Testis (tissue), 2 donors: ENCODE results near the gene TIAM2.

Experiments
- CTCF ChIP-seq, 3 experiments: fragments of 450-650 bp in 2 of 3; fragments of 200-600 bp in 1 of 3; sonication (generic) in 1 of 3; IDR thresholded peaks; one replicate each; pipeline ENCODE4 v1.5.1; 2016 to 2019; ENCODE audit warnings: antibody characterized with exemption in 3 of 3, mild to moderate bottlenecking in 2 of 3, moderate library complexity in 1 of 3
- POLR2A ChIP-seq: fragments of 450-650 bp; IDR thresholded peaks from one replicate; pipeline ENCODE4 v1.6.1; 2017; ENCODE audit warnings: antibody characterized with exemption, mild to moderate bottlenecking, moderate library complexity

- no peak for TF ChIP-seq CTCF (IDR thresholded peaks at IDR 0.05)
- TF ChIP-seq POLR2A, result no peak
Observed at GRCh38 chr6:155170519-155170918, 175.4 kb downstream of the TIAM2 start.
